Prostate gland (tissue), 2 donors: ENCODE results near the gene SLC28A1.

ENCODE experiments used
- POLR2A ChIP-seq: fragments of 450-650 bp; IDR thresholded peaks from one replicate; pipeline ENCODE4 v1.6.1; 2016; ENCODE audit warnings: antibody characterized with exemption, mild to moderate bottlenecking
- POLR2AphosphoS5 ChIP-seq: sonication (generic); formaldehyde crosslinking; IDR thresholded peaks from one replicate; pipeline ENCODE4 v1.6.1; 2017; ENCODE audit warnings: antibody characterized with exemption
- TF ChIP-seq, protein P1 (sequence below), 4 experiments: fragments of 200-600 bp in 2 of 4; fragments of 450-650 bp in 2 of 4; sonication (generic) in 2 of 4; IDR thresholded peaks; 1 replicate in 3 of 4; 2 replicates in 1 of 4; pipeline ENCODE4 v1.5.1; 2016 to 2019; ENCODE audit warnings: antibody characterized with exemption in 4 of 4, mild to moderate bottlenecking in 2 of 4, moderate library complexity in 2 of 4

- TF ChIP-seq, protein P1, sequence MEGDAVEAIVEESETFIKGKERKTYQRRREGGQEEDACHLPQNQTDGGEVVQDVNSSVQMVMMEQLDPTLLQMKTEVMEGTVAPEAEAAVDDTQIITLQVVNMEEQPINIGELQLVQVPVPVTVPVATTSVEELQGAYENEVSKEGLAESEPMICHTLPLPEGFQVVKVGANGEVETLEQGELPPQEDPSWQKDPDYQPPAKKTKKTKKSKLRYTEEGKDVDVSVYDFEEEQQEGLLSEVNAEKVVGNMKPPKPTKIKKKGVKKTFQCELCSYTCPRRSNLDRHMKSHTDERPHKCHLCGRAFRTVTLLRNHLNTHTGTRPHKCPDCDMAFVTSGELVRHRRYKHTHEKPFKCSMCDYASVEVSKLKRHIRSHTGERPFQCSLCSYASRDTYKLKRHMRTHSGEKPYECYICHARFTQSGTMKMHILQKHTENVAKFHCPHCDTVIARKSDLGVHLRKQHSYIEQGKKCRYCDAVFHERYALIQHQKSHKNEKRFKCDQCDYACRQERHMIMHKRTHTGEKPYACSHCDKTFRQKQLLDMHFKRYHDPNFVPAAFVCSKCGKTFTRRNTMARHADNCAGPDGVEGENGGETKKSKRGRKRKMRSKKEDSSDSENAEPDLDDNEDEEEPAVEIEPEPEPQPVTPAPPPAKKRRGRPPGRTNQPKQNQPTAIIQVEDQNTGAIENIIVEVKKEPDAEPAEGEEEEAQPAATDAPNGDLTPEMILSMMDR (IDR thresholded peaks at IDR 0.05) = no peak
- no peak for TF ChIP-seq POLR2A
- no peak for TF ChIP-seq POLR2AphosphoS5
Observed at GRCh38 chr15:84925906-84926305, 41.4 kb downstream of the SLC28A1 start.
